CD4-positive, alpha-beta T cell (primary cell): ENCODE results near the gene MCFD2. TPM values are rescaled to one million over a fixed set of nuclear protein-coding genes. Genes with fewer than 3 reads are reported as not detected.

Experiments
- ATAC-seq: fragments of 200-7000 bp; cut with Tn5 transposase; one replicate; pipeline ENCODE4 v1.10.0; 2022; ENCODE audit warnings: mild to moderate bottlenecking; ENCODE audit not compliant: poor library complexity
- CTCF ChIA-PET: fragments of 350-600 bp; sonication (Branson Sonifier 250); formaldehyde crosslinking; loops from one replicate; lab custom pipeline; 2021; ENCODE audit warnings: antibody characterized with exemption, inconsistent platforms; lab: Charles Lee
- POLR2A ChIA-PET: fragments of 350-600 bp; sonication (Branson Sonifier 250); formaldehyde crosslinking; loops from one replicate; lab custom pipeline; 2021; ENCODE audit warnings: antibody characterized with exemption, inconsistent platforms; lab: Charles Lee
- DNase-seq, 14 experiments: peaks; one replicate each; pipeline ENCODE4 v3.0.0-alpha.2; 2013 to 2020; ENCODE audit warnings: mixed read lengths in 2 of 14
- H3K27ac ChIP-seq, 2 donors: one replicate each; pipeline versions ENCODE4 v1.5.1 to v1.7.0; 2013; ENCODE audit warnings: low read length in 2 of 2, low read depth in 1 of 2, mild to moderate bottlenecking in 1 of 2
- H3K27me3 ChIP-seq, 2 experiments: 1 replicate in 1 of 2; 2 replicates in 1 of 2; pipeline versions ENCODE4 v1.6.1 to v1.7.0; 2013; ENCODE audit warnings: low read length in 2 of 2, control low read depth in 1 of 2, mild to moderate bottlenecking in 1 of 2, moderate library complexity in 1 of 2; ENCODE audit not compliant: insufficient read depth in 2 of 2, control insufficient read depth in 1 of 2
- H3K36me3 ChIP-seq: one replicate; pipeline ENCODE4 v1.6.1; 2013; ENCODE audit warnings: low read length, control low read depth; ENCODE audit not compliant: insufficient read depth
- H3K4me1 ChIP-seq: one replicate; pipeline ENCODE4 v1.6.1; 2013; ENCODE audit warnings: low read length, control low read depth; ENCODE audit not compliant: insufficient read depth
- H3K4me3 ChIP-seq: one replicate; pipeline ENCODE4 v1.5.1; 2013; ENCODE audit warnings: mild to moderate bottlenecking, low read length, moderate library complexity
- H3K9me3 ChIP-seq, 2 experiments: 1 replicate in 1 of 2; 2 replicates in 1 of 2; pipeline versions ENCODE4 v1.6.1 to v1.7.0; 2013; ENCODE audit warnings: low read length in 2 of 2, mild to moderate bottlenecking in 2 of 2, control low read depth in 1 of 2, moderate library complexity in 1 of 2; ENCODE audit not compliant: control insufficient read depth in 1 of 2, insufficient read depth in 1 of 2
- H3K27ac Mint-ChIP-seq: one replicate; pipeline ENCODE4 v1.8.0; 2020; ENCODE audit warnings: mixed read lengths
- H3K27me3 Mint-ChIP-seq: one replicate; pipeline ENCODE4 v1.8.0; 2021; ENCODE audit warnings: mixed read lengths
- H3K36me3 Mint-ChIP-seq: one replicate; pipeline ENCODE4 v1.8.0; 2021; ENCODE audit warnings: low read depth, mixed read lengths
- H3K4me1 Mint-ChIP-seq: one replicate; pipeline ENCODE4 v1.8.0; 2021; ENCODE audit warnings: low read depth, mixed read lengths
- H3K4me3 Mint-ChIP-seq: one replicate; pipeline ENCODE4 v1.8.0; 2020; ENCODE audit warnings: mild to moderate bottlenecking, mixed read lengths
- H3K9me3 Mint-ChIP-seq: one replicate; pipeline ENCODE4 v1.8.0; 2020; ENCODE audit warnings: mixed read lengths
- CTCF ChIP-seq: fragments of 200-600 bp; IDR thresholded peaks from one replicate; pipeline ENCODE4 v1.8.0; 2022; ENCODE audit warnings: antibody characterized with exemption, mild to moderate bottlenecking
- intact Hi-C, 2 experiments: fragments of 100-400 bp; cut with DNase I in 1 of 2; cut with micrococcal nuclease in 1 of 2; formaldehyde crosslinking; loops; one replicate each; pipeline versions ENCODE4 v1.15.1 to v1.9.0; 2023 to 2025; cut with DNase I, micrococcal nuclease
- total RNA-seq, 174 experiments: library from RNA in 2 of 174; stranded (reverse) in 2 of 174; gene quantifications; one replicate each; pipeline ENCODE4 v1.2.3 and lab custom pipeline; 2021 to 2026

MCFD2 gene
- total RNA-seq, 2 experiments from 2014 or later: 29.1 to 29.7 TPM

GRCh38 chr2:46935071-46935470 lies 19.5 kb upstream of the MCFD2 start:
- CTCF ChIA-PET: interaction anchor here (0.6 kb wide), 1 partner anchor 47 kb away, joined by 3 read pairs; no protein-coding TSS in a partner anchor
- ATAC-seq: no peak
- Histone ChIP-seq H3K27ac (no peak overlapping the region), H3K4me3 (no peak overlapping the region), H3K36me3 (no peaks in the 10 kb centered on the region), H3K4me1 (peaks cover 8% of the 10 kb centered on the region), H3K27me3 (no peaks in the 10 kb centered on the region), H3K9me3 (no peaks in the 10 kb centered on the region)
- intact Hi-C loops: loop anchor here in 1 of 2 experiments (10.0 kb wide), 1 partner anchor 640 kb away; the partner anchor contains the start of gene EPAS1
- Mint-ChIP-seq H3K27me3 (no peaks in the 10 kb centered on the region), H3K4me1 (peaks cover 21% of the 10 kb centered on the region), H3K27ac (no peak overlapping the region), H3K36me3 (no peaks in the 10 kb centered on the region), H3K4me3 (no peak overlapping the region), H3K9me3 (no peaks in the 10 kb centered on the region)
- POLR2A ChIA-PET: interaction anchor here (1.1 kb wide), 1 partner anchor 19 kb away, joined by 3 read pairs; the partner anchor contains the start of gene MCFD2
- no peak for DNase-seq
- TF ChIP-seq CTCF: no peak

- Mint-ChIP-seq H3K9me3 (peaks cover 11% of the 10 kb centered on the region), H3K4me1 (peaks cover 12% of the 10 kb centered on the region), H3K27me3 (no peaks in the 10 kb centered on the region), H3K27ac (no peak overlapping the region), H3K4me3 (no peak overlapping the region), H3K36me3 (peaks cover 14% of the 10 kb centered on the region)
- Histone ChIP-seq H3K27me3 (no peaks in the 10 kb centered on the region), H3K36me3 (no peaks in the 10 kb centered on the region), H3K27ac (no peak overlapping the region), H3K4me3 (no peak overlapping the region), H3K4me1 (no peaks in the 10 kb centered on the region), H3K9me3 (peaks cover 5 to 8% of the 10 kb centered on the region in 2 experiments)
- ATAC-seq (no peak), DNase-seq (no peak)
- ChIA-PET POLR2A (interaction anchor here (0.6 to 0.9 kb wide), 2 partner anchors 13 to 45 kb away, joined by 3 read pairs; no protein-coding TSS in a partner anchor), CTCF (interaction anchor here (0.6 to 1.7 kb wide), 5 partner anchors 11 to 167 kb away, joined by 3 to 6 read pairs (median 3); no protein-coding TSS in a partner anchor)
- no peak for TF ChIP-seq CTCF
- intact Hi-C loops: loop anchor here in 1 of 2 experiments (10.0 kb wide), 1 partner anchor 635 kb away; the partner anchor contains the start of gene EPAS1
Observed at GRCh38 chr2:46929612-46930011, 14.0 kb upstream of the MCFD2 start.

- Histone ChIP-seq H3K27me3 (no peaks in the 10 kb centered on the region), H3K9me3 (peaks cover 5 to 8% of the 10 kb centered on the region in 2 experiments), H3K4me3 (no peak overlapping the region), H3K27ac (no peak overlapping the region), H3K36me3 (no peaks in the 10 kb centered on the region), H3K4me1 (peaks cover 5% of the 10 kb centered on the region)
- ATAC-seq (no peak), DNase-seq (no peak)
- no peaks in the 10 kb centered on the region for H3K27me3 Mint-ChIP-seq
- ChIA-PET POLR2A (no interaction called here), CTCF (interaction anchor here (2.1 kb wide), 1 partner anchor 10 kb away, joined by 7 read pairs; no protein-coding TSS in a partner anchor)
- peaks cover 11% of the 10 kb centered on the region for H3K9me3 Mint-ChIP-seq
- peaks cover 14% of the 10 kb centered on the region for H3K36me3 Mint-ChIP-seq
- H3K4me3 Mint-ChIP-seq: no peak overlapping the region
- peaks cover 20% of the 10 kb centered on the region for H3K4me1 Mint-ChIP-seq
- TF ChIP-seq CTCF: no peak
- intact Hi-C loops: no loop called here
- no peak overlapping the region for H3K27ac Mint-ChIP-seq
Observed at GRCh38 chr2:46926863-46927262, 11.3 kb upstream of the MCFD2 start.
